HCT116 (cell line): ENCODE measurements around the gene TACC2. TPM values are rescaled to one million over a fixed set of nuclear protein-coding genes. Genes with fewer than 3 reads are reported as not detected.

Source experiments
- ATAC-seq: fragments of 200-7000 bp; cut with Tn5 transposase; 2 replicates; pipeline ENCODE4 v1.9.1; 2020; ENCODE audit warnings: mild to moderate bottlenecking, moderate library complexity
- BruUV-seq: library from RNA; stranded (reverse); fragments of 400-500 nt; replicated peaks from 2 replicates; lab custom pipeline; 2021; lab: Mats Ljungman, UMichigan
- CTCF ChIA-PET: fragments of 300-600 bp; sonication (Branson Sonifier 250); formaldehyde crosslinking; loops from one replicate; lab custom pipeline; 2021; ENCODE audit warnings: antibody characterized with exemption; lab: Charles Lee
- POLR2A ChIA-PET: fragments of 300-600, 350-600 bp; sonication (Branson Sonifier 250); formaldehyde crosslinking; loops from one replicate; lab custom pipeline; 2021; ENCODE audit warnings: antibody characterized with exemption; lab: Charles Lee
- RAD21 ChIA-PET, 2 experiments: fragments of 300-600 bp; sonication (Branson Sonifier 250); formaldehyde crosslinking; loops; one replicate each; lab custom pipeline; 2023; ENCODE audit warnings: low total read pairs in 2 of 2; ENCODE audit not compliant: uncharacterized antibody in 2 of 2, unreplicated experiment in 2 of 2, low non-redundant PET in 1 of 2; lab: Charles Lee
- DNase-seq: peaks from one replicate; pipeline ENCODE4 v3.0.0-alpha.2; 2010; ENCODE audit warnings: low read depth, low spot score
- H2AFZ ChIP-seq: fragments of 200-600 bp; shearing (Covaris generic), sonication (generic); 2 replicates; pipeline ENCODE4 v1.6.1; 2017; ENCODE audit warnings: low read depth, mixed run types, mixed read lengths, antibody characterized with exemption, low read length; ENCODE audit not compliant: poor library complexity, severe bottlenecking
- H3K27ac ChIP-seq: 2 replicates; pipeline ENCODE4 v1.5.1; 2012; ENCODE audit warnings: low read depth, low read length
- H3K27me3 ChIP-seq: fragments of 200-600 bp; sonication (generic); 2 replicates; pipeline ENCODE4 v1.6.1; 2016; ENCODE audit warnings: mixed run types, low read length, mixed read lengths; ENCODE audit not compliant: insufficient read depth
- H3K36me3 ChIP-seq, 2 experiments: fragments of 200-500 bp in 1 of 2; fragments of 200-600 bp in 1 of 2; sonication (Bioruptor generic) in 1 of 2; sonication (generic) in 1 of 2; 2 replicates each; pipeline versions ENCODE4 v1.5.1 to v1.6.1; 2014 to 2016; ENCODE audit warnings: low read length in 2 of 2, inconsistent platforms in 1 of 2, mixed read lengths in 1 of 2, mixed run types in 1 of 2; ENCODE audit not compliant: insufficient read depth in 2 of 2, control insufficient read depth in 1 of 2
- H3K4me1 ChIP-seq, 2 experiments: fragments of 200-600 bp in 1 of 2; sonication (generic) in 1 of 2; 2 replicates each; pipeline versions ENCODE4 v1.5.1 to v1.6.1; 2012 to 2017; ENCODE audit warnings: low read length in 2 of 2, inconsistent platforms in 1 of 2, mild to moderate bottlenecking in 1 of 2, mixed read lengths in 1 of 2, mixed run types in 1 of 2, moderate library complexity in 1 of 2; ENCODE audit not compliant: insufficient read depth in 2 of 2, control insufficient read depth in 1 of 2
- H3K4me2 ChIP-seq: fragments of 200-600 bp; sonication (generic); 2 replicates; pipeline ENCODE4 v1.6.1; 2017; ENCODE audit warnings: mixed run types, low read length, mixed read lengths
- H3K4me3 ChIP-seq, 2 experiments: fragments of 200-600 bp in 1 of 2; sonication (generic) in 1 of 2; replicated peaks in 1 of 2; 2 replicates each; pipeline ENCODE4 v1.5.1; 2011 to 2016; ENCODE audit warnings: low read length in 2 of 2, control low read depth in 1 of 2, low read depth in 1 of 2, mild to moderate bottlenecking in 1 of 2, mixed read lengths in 1 of 2, mixed run types in 1 of 2
- H3K79me2 ChIP-seq: fragments of 200-600 bp; sonication (generic); 2 replicates; pipeline ENCODE4 v1.6.1; 2017; ENCODE audit warnings: mild to moderate bottlenecking, mixed run types, low read length, moderate library complexity, mixed read lengths; ENCODE audit not compliant: insufficient read depth
- H3K9ac ChIP-seq: fragments of 200-600 bp; sonication (generic); 2 replicates; pipeline ENCODE4 v1.6.1; 2016; ENCODE audit warnings: low read length, mixed read lengths
- H3K9me2 ChIP-seq: fragments of 200-600 bp; sonication (generic), shearing (Covaris generic); 2 replicates; pipeline ENCODE4 v1.6.1; 2017; ENCODE audit warnings: mixed run types, mild to moderate bottlenecking, moderate library complexity; ENCODE audit not compliant: insufficient read depth
- H3K9me3 ChIP-seq, 2 experiments: fragments of 200-500 bp in 1 of 2; fragments of 200-600 bp in 1 of 2; sonication (Bioruptor generic) in 1 of 2; sonication (generic) in 1 of 2; 2 replicates each; pipeline ENCODE4 v1.6.1; 2014 to 2017; ENCODE audit warnings: low read length in 2 of 2, mixed read lengths in 2 of 2, inconsistent platforms in 1 of 2, low read depth in 1 of 2, mild to moderate bottlenecking in 1 of 2, mixed run types in 1 of 2, moderate library complexity in 1 of 2; ENCODE audit not compliant: control insufficient read depth in 1 of 2, insufficient read depth in 1 of 2
- H4K20me1 ChIP-seq: fragments of 200-600 bp; sonication (generic), shearing (Covaris generic); 2 replicates; pipeline ENCODE4 v1.6.1; 2017; ENCODE audit warnings: mixed run types, mild to moderate bottlenecking, moderate library complexity; ENCODE audit not compliant: insufficient read depth
- CBX3 ChIP-seq: IDR thresholded peaks from 2 replicates; pipeline ENCODE4 v1.6.1; 2012; ENCODE audit warnings: low read depth
- FOSL1 ChIP-seq: IDR thresholded peaks from 2 replicates; pipeline ENCODE4 v1.6.1; 2012; ENCODE audit warnings: low read depth
- YY1 ChIP-seq: IDR thresholded peaks from 2 replicates; pipeline ENCODE4 v1.6.1; 2011; ENCODE audit warnings: low read length, low read depth, moderate library complexity, mild to moderate bottlenecking; ENCODE audit not compliant: insufficient replicate concordance; ENCODE audit errors: extremely low read depth
- intact Hi-C: fragments of 100-400 bp; cut with micrococcal nuclease; formaldehyde crosslinking; loops from 2 replicates; pipeline ENCODE4 v1.10.0; 2022
- total RNA-seq: library from RNA; stranded (reverse); gene quantifications from one replicate; pipeline ENCODE4 v1.2.1, GENCODE V29; 2021; ENCODE audit not compliant: unreplicated experiment
- TF ChIP-seq, protein P1 (sequence below): IDR thresholded peaks from 2 replicates; pipeline ENCODE4 v1.6.1; 2012
- TF ChIP-seq, protein P2 (sequence below): IDR thresholded peaks from 2 replicates; pipeline ENCODE4 v1.6.1; 2012; ENCODE audit warnings: low read depth

The TACC2 gene
- total RNA-seq, 1 experiment from 2014 or later: 38.6 TPM

- TF ChIP-seq, protein P1, sequence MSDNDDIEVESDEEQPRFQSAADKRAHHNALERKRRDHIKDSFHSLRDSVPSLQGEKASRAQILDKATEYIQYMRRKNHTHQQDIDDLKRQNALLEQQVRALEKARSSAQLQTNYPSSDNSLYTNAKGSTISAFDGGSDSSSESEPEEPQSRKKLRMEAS: no peak
- no peak for TF ChIP-seq YY1
Observed at GRCh38 chr10:122293961-122294380, 305.0 kb downstream of the TACC2 start (continued).

DNA sequence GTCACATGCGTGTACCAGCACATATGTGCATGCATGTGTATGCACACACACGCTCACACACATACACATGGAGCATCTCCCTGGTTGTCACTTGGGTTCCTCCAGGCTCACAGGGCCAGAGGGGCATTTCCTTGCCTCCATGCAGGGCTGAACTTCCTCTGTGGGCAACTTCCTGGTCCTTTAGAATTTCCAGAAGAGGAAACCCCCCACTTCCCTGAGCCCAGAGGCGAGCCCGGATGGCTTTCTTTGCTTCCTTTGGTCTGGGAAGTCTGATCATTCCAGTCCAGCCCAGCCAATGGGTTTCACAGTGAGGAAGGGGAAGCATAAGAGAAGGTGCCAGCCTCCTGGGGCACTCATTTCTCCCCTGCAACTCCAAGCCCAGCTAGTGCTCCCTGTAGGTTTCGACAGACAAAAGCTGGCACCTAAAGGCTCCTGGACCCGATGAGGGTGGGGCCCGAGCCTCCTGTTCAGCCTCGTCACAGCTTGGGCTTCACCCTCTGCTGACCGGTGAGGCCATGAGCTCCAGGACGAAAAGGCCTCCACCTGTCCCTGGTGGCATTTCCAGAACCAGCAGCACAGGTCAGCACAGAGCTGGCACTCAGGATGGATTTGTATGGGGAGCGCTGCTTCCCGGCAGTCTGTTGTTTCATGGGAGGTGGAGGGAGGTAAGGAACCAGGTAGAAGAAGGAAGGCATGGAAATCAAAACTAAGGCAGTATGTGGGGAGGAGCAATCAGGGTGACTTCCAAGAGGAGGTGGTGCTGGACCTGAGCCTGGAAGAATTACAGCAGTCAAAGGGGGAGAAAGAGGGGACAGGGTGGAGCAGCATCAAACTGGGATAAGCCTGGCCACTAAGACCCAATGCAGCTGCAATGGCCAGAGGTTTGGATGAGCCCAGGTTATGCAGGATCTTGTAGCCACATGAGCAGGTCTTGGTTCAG, 305.8 kb downstream of the TACC2 start:
- no peak overlapping the region for H3K9ac ChIP-seq
- H3K9me2 ChIP-seq: no peaks in the 10 kb centered on the region
- intact Hi-C loops: no loop called here
- BruUV-seq: no TSS peak
- no peak overlapping the region for H3K27ac ChIP-seq
- no peak overlapping the region for H2AFZ ChIP-seq
- no peaks in the 10 kb centered on the region for H3K79me2 ChIP-seq
- H3K9me3 ChIP-seq: no peaks in the 10 kb centered on the region
- no peak overlapping the region for H3K4me3 ChIP-seq
- ATAC-seq (no peak), DNase-seq (no peak)
- peaks cover 0 to 32% of the 10 kb centered on the region in 2 experiments; a peak in 2 of 4 replicates for H3K4me1 ChIP-seq
- no peaks in the 10 kb centered on the region for H3K36me3 ChIP-seq
- ChIA-PET RAD21 (no interaction called here), POLR2A (no interaction called here), CTCF (interaction anchor here (1.6 kb wide), 1 partner anchor 140 kb away, joined by 7 read pairs; no protein-coding TSS in a partner anchor)
- no peak overlapping the region for H3K4me2 ChIP-seq
- no peaks in the 10 kb centered on the region for H4K20me1 ChIP-seq
- TF ChIP-seq CBX3: no peak
- TF ChIP-seq, protein P2, sequence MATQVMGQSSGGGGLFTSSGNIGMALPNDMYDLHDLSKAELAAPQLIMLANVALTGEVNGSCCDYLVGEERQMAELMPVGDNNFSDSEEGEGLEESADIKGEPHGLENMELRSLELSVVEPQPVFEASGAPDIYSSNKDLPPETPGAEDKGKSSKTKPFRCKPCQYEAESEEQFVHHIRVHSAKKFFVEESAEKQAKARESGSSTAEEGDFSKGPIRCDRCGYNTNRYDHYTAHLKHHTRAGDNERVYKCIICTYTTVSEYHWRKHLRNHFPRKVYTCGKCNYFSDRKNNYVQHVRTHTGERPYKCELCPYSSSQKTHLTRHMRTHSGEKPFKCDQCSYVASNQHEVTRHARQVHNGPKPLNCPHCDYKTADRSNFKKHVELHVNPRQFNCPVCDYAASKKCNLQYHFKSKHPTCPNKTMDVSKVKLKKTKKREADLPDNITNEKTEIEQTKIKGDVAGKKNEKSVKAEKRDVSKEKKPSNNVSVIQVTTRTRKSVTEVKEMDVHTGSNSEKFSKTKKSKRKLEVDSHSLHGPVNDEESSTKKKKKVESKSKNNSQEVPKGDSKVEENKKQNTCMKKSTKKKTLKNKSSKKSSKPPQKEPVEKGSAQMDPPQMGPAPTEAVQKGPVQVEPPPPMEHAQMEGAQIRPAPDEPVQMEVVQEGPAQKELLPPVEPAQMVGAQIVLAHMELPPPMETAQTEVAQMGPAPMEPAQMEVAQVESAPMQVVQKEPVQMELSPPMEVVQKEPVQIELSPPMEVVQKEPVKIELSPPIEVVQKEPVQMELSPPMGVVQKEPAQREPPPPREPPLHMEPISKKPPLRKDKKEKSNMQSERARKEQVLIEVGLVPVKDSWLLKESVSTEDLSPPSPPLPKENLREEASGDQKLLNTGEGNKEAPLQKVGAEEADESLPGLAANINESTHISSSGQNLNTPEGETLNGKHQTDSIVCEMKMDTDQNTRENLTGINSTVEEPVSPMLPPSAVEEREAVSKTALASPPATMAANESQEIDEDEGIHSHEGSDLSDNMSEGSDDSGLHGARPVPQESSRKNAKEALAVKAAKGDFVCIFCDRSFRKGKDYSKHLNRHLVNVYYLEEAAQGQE: no peak
- no peak for TF ChIP-seq FOSL1
- H3K27me3 ChIP-seq: no peaks in the 10 kb centered on the region
